A673 (cell line): Measurements from ENCODE around the gene ZNF473. TPM values are rescaled to one million over a fixed set of nuclear protein-coding genes. Genes with fewer than 3 reads are reported as not detected.

Experiments
- Bru-seq: library from RNA; stranded (reverse); fragments of 400-500 nt; gene quantifications from one replicate; lab custom pipeline; 2021; lab: Mats Ljungman, UMichigan
- BruChase-seq, 2 experiments: library from RNA; stranded (reverse); fragments of 400-500 nt; gene quantifications; one replicate each; lab custom pipeline; 2021; lab: Mats Ljungman, UMichigan
- BruUV-seq: library from RNA; stranded (reverse); fragments of 400-500 nt; replicated peaks from 2 replicates; lab custom pipeline; 2021; lab: Mats Ljungman, UMichigan
- CTCF ChIA-PET: fragments of 300-600 bp; sonication (Branson Sonifier 250); formaldehyde crosslinking; loops from one replicate; lab custom pipeline; 2022; ENCODE audit warnings: antibody characterized with exemption; lab: Charles Lee
- POLR2A ChIA-PET: fragments of 300-600 bp; sonication (Branson Sonifier 250); formaldehyde crosslinking; loops from one replicate; lab custom pipeline; 2022; ENCODE audit warnings: antibody characterized with exemption; ENCODE audit not compliant: low non-redundant PET; lab: Charles Lee
- DNase-seq: peaks from one replicate; pipeline ENCODE4 v3.0.0-alpha.2; 2015; ENCODE audit warnings: low spot score
- H3K27ac ChIP-seq: fragments of 200-600 bp; sonication (generic); 2 replicates; pipeline ENCODE4 v1.5.1; 2016; ENCODE audit warnings: mixed run types, low read depth, mild to moderate bottlenecking, mixed read lengths, antibody characterized with exemption, low read length; ENCODE audit not compliant: poor library complexity, severe bottlenecking
- H3K27me3 ChIP-seq: fragments of 200-600 bp; sonication (generic); replicated peaks from 2 replicates; pipeline ENCODE4 v1.6.1; 2017; ENCODE audit warnings: mixed run types, low read depth, mild to moderate bottlenecking, mixed read lengths, antibody characterized with exemption, low read length; ENCODE audit not compliant: insufficient read depth, poor library complexity
- H3K36me3 ChIP-seq: fragments of 200-600 bp; sonication (generic); 2 replicates; pipeline ENCODE4 v1.6.1; 2016; ENCODE audit warnings: mixed run types, mild to moderate bottlenecking, mixed read lengths, antibody characterized with exemption, low read length; ENCODE audit not compliant: insufficient read depth, poor library complexity, severe bottlenecking
- H3K4me1 ChIP-seq: fragments of 200-600 bp; sonication (generic); 2 replicates; pipeline ENCODE4 v1.6.1; 2017; ENCODE audit warnings: mixed run types, mild to moderate bottlenecking, mixed read lengths, antibody characterized with exemption, low read length; ENCODE audit not compliant: insufficient read depth, poor library complexity, severe bottlenecking
- H3K4me3 ChIP-seq: fragments of 200-600 bp; sonication (generic); 2 replicates; pipeline ENCODE4 v1.5.1; 2016; ENCODE audit warnings: low read depth, mixed run types, mild to moderate bottlenecking, mixed read lengths, low read length; ENCODE audit not compliant: poor library complexity, severe bottlenecking
- H3K9me3 ChIP-seq: fragments of 200-600 bp; sonication (generic); 2 replicates; pipeline ENCODE4 v1.6.1; 2016; ENCODE audit warnings: mixed run types, low read depth, mild to moderate bottlenecking, mixed read lengths, antibody characterized with exemption, low read length; ENCODE audit not compliant: poor library complexity, severe bottlenecking
- CTCF ChIP-seq: fragments of 300-800, 200-600 bp; sonication (generic); conservative IDR thresholded peaks from 2 replicates; pipeline ENCODE4 v1.5.1; 2017; ENCODE audit warnings: low read depth, mild to moderate bottlenecking, antibody characterized with exemption, low read length, moderate library complexity, mixed read lengths
- EZH2 ChIP-seq: fragments of 200-600 bp; sonication (generic); IDR thresholded peaks from 2 replicates; pipeline ENCODE4 v1.6.1; 2017; ENCODE audit warnings: borderline replicate concordance, low read depth, mild to moderate bottlenecking, mixed read lengths, antibody characterized with exemption, low read length; ENCODE audit not compliant: poor library complexity, severe bottlenecking
- intact Hi-C: fragments of 100-400 bp; cut with micrococcal nuclease; formaldehyde crosslinking; loops from one replicate; pipeline ENCODE4 v1.10.0; 2022; ENCODE audit not compliant: unreplicated experiment
- long read RNA-seq: library from polyadenylated mRNA; stranded (forward); transcript quantifications from one replicate; pipeline ENCODE4 v2.0.0, GENCODE V29; 2022
- total RNA-seq: library from RNA; stranded (reverse); gene quantifications from 2 replicates; pipeline ENCODE4 v1.2.3, GENCODE V29; 2021

The ZNF473 gene
- total RNA-seq = 14.4 and 15.6 TPM in 2 replicates
- percentile 63 among the genes with signal in this experiment for Bru-seq, nascent RNA
- BruChase-seq, experiment 1, labeled RNA remaining after a 2-hour chase = percentile 62 among the genes with signal in this experiment
- percentile 54 among the genes with signal in this experiment for BruChase-seq, experiment 2, labeled RNA remaining after a 6-hour chase
- long read RNA-seq, full-length matches to known transcripts = 34 of 40 reads
- long read RNA-seq, partial matches to known transcripts = 0 of 40 reads
- long read RNA-seq, other reads (novel, unspliced or antisense) = 6 of 40 reads

- no peaks in the 10 kb centered on the region for H3K4me1 ChIP-seq
- no peaks in the 10 kb centered on the region for H3K36me3 ChIP-seq
- ChIA-PET CTCF (no interaction called here), POLR2A (no interaction called here)
- TF ChIP-seq EZH2 = no peak
- no peak for TF ChIP-seq CTCF
- peak within 1 kb of the TSS; percentile 79 for H3K27ac ChIP-seq
- no peaks in the 10 kb centered on the region for H3K27me3 ChIP-seq
- peak; percentile 98 for DNase-seq
- BruUV-seq = no TSS peak
- intact Hi-C loops = no loop called here
- no peaks in the 10 kb centered on the region for H3K9me3 ChIP-seq
- peak within 1 kb of the TSS; percentile 79 for H3K4me3 ChIP-seq
Measured at GRCh38 chr19:50025794-50026549, at the start of gene ZNF473. Gene ZNF473 (plus strand): TSS chr19:50026005. CDS start chr19:50031083, 5,078 bp downstream.

GRCh38 chr19:49976496-49976895 lies 49.3 kb upstream of the ZNF473 start:
- CTCF ChIA-PET = interaction anchor here (0.7 kb wide), 1 partner anchor 38 kb away, joined by 3 read pairs; no protein-coding TSS in a partner anchor
- POLR2A ChIA-PET = no interaction called here
- DNase-seq = no peak

More at GRCh38 chr19:49976496-49976895, 49.3 kb upstream of the ZNF473 start:
- Histone ChIP-seq H3K27me3 (peaks cover 5% of the 10 kb centered on the region), H3K4me3 (no peak overlapping the region), H3K27ac (no peak overlapping the region), H3K9me3 (no peaks in the 10 kb centered on the region), H3K4me1 (no peaks in the 10 kb centered on the region), H3K36me3 (no peaks in the 10 kb centered on the region)
- BruUV-seq = no TSS peak
- TF ChIP-seq CTCF = no peak
- TF ChIP-seq EZH2 = no peak
- intact Hi-C loops = no loop called here
